ENCODE measurements around the gene CTBP2.

The CTBP2 gene

GRCh38 chr10:125043841-125044658, 116.3 kb downstream of the CTBP2 start:
- no peak overlapping the region for H3K27ac ChIP-seq (replicated peaks; ENCODE audit: low read length)

DNA sequence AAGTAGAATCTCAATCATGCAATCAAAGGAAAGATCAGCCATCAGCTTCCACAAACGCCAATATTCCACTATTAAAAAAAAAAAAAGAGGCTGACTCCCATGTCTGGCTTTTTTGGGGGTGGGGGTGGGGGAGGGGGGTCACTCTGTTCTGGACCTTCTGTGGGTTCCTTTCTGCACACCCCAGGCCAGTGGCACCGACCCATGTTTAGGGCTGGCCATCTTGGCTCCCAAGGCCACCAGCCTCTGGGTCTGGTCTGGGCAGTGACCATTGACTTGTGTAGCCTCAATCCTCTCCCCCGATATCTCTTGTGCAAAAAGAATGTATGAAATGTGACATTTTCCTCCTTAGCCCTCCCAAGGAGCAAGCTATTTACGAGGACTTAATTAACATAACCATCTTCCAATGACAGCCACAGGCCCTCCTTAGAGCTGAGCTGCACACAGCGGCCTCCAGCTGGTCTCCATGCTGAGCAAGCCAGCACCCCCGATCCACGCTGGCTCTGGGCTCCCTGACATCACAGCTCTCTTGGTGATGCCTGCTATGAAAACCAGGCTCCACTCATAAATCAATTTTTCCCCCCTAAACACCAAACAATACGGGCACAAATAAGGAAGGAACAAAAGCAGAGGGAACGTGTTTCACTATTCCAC, 118.4 kb downstream of the CTBP2 start:
- no peak overlapping the region for H3K27ac ChIP-seq (replicated peaks; ENCODE audit: low read length)

More at GRCh38 chr10:125043841-125044658, 116.3 kb downstream of the CTBP2 start:
- Histone ChIP-seq H2BK12ac (ENCODE audit: low read length) (no peak overlapping the region), H3K9ac (ENCODE audit: low read depth, low read length, poor library complexity) (no peak overlapping the region), H3K4ac (ENCODE audit: low read length) (no peak overlapping the region), H3K36me3 (replicated peaks in 1 of 2; ENCODE audit: control insufficient read depth in 2 of 2, insufficient read depth in 2 of 2, low read length in 2 of 2) (peaks cover 3 to 21% of the 10 kb centered on the region in 2 donors), H4K8ac (ENCODE audit: low read depth, low read length) (no peak overlapping the region), H3K4me2 (ENCODE audit: insufficient read depth, low read length, poor library complexity, severe bottlenecking) (no peak overlapping the region), H3K4me3 (ENCODE audit: low read length in 2 of 2) (peak overlapping the region in 1 of 2 donors; percentile 49), H3K23ac (ENCODE audit: low read depth, low read length, poor library complexity) (no peak overlapping the region), H3K9me3 (replicated peaks in 1 of 2; ENCODE audit: control insufficient read depth in 2 of 2, insufficient read depth in 1 of 2, low read depth in 1 of 2, low read length in 2 of 2) (no peaks in the 10 kb centered on the region), H2BK15ac (ENCODE audit: low read length) (no peak overlapping the region), H2AK5ac (ENCODE audit: low read depth, low read length) (no peak overlapping the region), H3K27me3 (ENCODE audit: control insufficient read depth in 3 of 3, insufficient read depth in 3 of 3, low read depth in 1 of 3, low read length in 3 of 3) (no peaks in the 10 kb centered on the region), H3K14ac (ENCODE audit: low read length) (no peak overlapping the region), H3K18ac (ENCODE audit: low read length) (peak overlapping the region; percentile 68), H2BK120ac (ENCODE audit: low read depth, low read length) (no peak overlapping the region), H3K79me1 (ENCODE audit: low read depth, low read length) (peaks cover 18% of the 10 kb centered on the region), H2BK5ac (ENCODE audit: low read length) (peak overlapping the region; percentile 54), H4K91ac (ENCODE audit: low read depth, low read length, poor library complexity) (peak overlapping the region; percentile 56), H2AFZ (ENCODE audit: low read length) (no peak overlapping the region), H3K4me1 (ENCODE audit: control insufficient read depth in 2 of 2, insufficient read depth in 1 of 2, low read depth in 1 of 2, low read length in 2 of 2) (peaks cover 7 to 27% of the 10 kb centered on the region in 2 donors)
- WGBS, 2 donors (ENCODE audit: extremely low coverage in 2 of 2, insufficient read length in 2 of 2, insufficient replicate concordance in 1 of 2) = no CpG with 5 or more reads among the region's 17 CpGs
- DNase-seq (ENCODE audit: low spot score) = no peak

GRCh38 chr10:125039354-125039769, 121.0 kb downstream of the CTBP2 start:
- Histone ChIP-seq H3K18ac (ENCODE audit: low read length) (no peak overlapping the region), H3K4me1 (ENCODE audit: control insufficient read depth in 2 of 2, insufficient read depth in 1 of 2, low read depth in 1 of 2, low read length in 2 of 2) (peaks cover 7 to 24% of the 10 kb centered on the region in 2 donors), H3K79me1 (ENCODE audit: low read depth, low read length) (peaks cover 12% of the 10 kb centered on the region), H3K4ac (ENCODE audit: low read length) (no peak overlapping the region), H2BK12ac (ENCODE audit: low read length) (peak overlapping the region; percentile 66), H2BK15ac (ENCODE audit: low read length) (no peak overlapping the region), H2BK5ac (ENCODE audit: low read length) (no peak overlapping the region), H3K23ac (ENCODE audit: low read depth, low read length, poor library complexity) (peak overlapping the region; percentile 31), H3K4me2 (ENCODE audit: insufficient read depth, low read length, poor library complexity, severe bottlenecking) (no peak overlapping the region), H3K9me3 (replicated peaks in 1 of 2; ENCODE audit: control insufficient read depth in 2 of 2, insufficient read depth in 1 of 2, low read depth in 1 of 2, low read length in 2 of 2) (no peaks in the 10 kb centered on the region), H4K91ac (ENCODE audit: low read depth, low read length, poor library complexity) (no peak overlapping the region), H3K36me3 (replicated peaks in 1 of 2; ENCODE audit: control insufficient read depth in 2 of 2, insufficient read depth in 2 of 2, low read length in 2 of 2) (peaks cover 5 to 64% of the 10 kb centered on the region in 2 donors), H4K8ac (ENCODE audit: low read depth, low read length) (no peak overlapping the region), H2BK120ac (ENCODE audit: low read depth, low read length) (no peak overlapping the region), H3K14ac (ENCODE audit: low read length) (peak overlapping the region; percentile 63), H3K27me3 (ENCODE audit: control insufficient read depth in 3 of 3, insufficient read depth in 3 of 3, low read depth in 1 of 3, low read length in 3 of 3) (no peaks in the 10 kb centered on the region), H3K4me3 (ENCODE audit: low read length in 2 of 2) (no peak overlapping the region), H3K9ac (ENCODE audit: low read depth, low read length, poor library complexity) (no peak overlapping the region), H3K27ac (replicated peaks; ENCODE audit: low read length) (no peak overlapping the region), H2AK5ac (ENCODE audit: low read depth, low read length) (peak overlapping the region; percentile 9), H2AFZ (ENCODE audit: low read length) (no peak overlapping the region)
- DNase-seq (ENCODE audit: low spot score) = no peak
- no CpG with 5 or more reads among the region's 15 CpGs for WGBS, 2 donors (ENCODE audit: extremely low coverage in 2 of 2, insufficient read length in 2 of 2, insufficient replicate concordance in 1 of 2)

More for the DNA sequence above, 118.4 kb downstream of the CTBP2 start:
- no peak overlapping the region for H3K4me2 ChIP-seq (ENCODE audit: insufficient read depth, low read length, poor library complexity, severe bottlenecking)
- H2AK5ac ChIP-seq (ENCODE audit: low read depth, low read length) = no peak overlapping the region
- H2BK15ac ChIP-seq (ENCODE audit: low read length) = no peak overlapping the region
- H4K91ac ChIP-seq (ENCODE audit: low read depth, low read length, poor library complexity) = no peak overlapping the region
- no peak overlapping the region for H4K8ac ChIP-seq (ENCODE audit: low read depth, low read length)
- H3K23ac ChIP-seq (ENCODE audit: low read depth, low read length, poor library complexity) = no peak overlapping the region
- H3K4me1 ChIP-seq (ENCODE audit: control insufficient read depth in 2 of 2, insufficient read depth in 1 of 2, low read depth in 1 of 2, low read length in 2 of 2) = peaks cover 2 to 24% of the 10 kb centered on the region in 2 donors
- no peak overlapping the region for H2BK5ac ChIP-seq (ENCODE audit: low read length)
- no peak overlapping the region for H2BK12ac ChIP-seq (ENCODE audit: low read length)
- H3K18ac ChIP-seq (ENCODE audit: low read length) = no peak overlapping the region
- H3K9me3 ChIP-seq (replicated peaks in 1 of 2; ENCODE audit: control insufficient read depth in 2 of 2, insufficient read depth in 1 of 2, low read depth in 1 of 2, low read length in 2 of 2) = no peaks in the 10 kb centered on the region
- H3K79me1 ChIP-seq (ENCODE audit: low read depth, low read length) = peaks cover 14% of the 10 kb centered on the region
- no peak overlapping the region for H2BK120ac ChIP-seq (ENCODE audit: low read depth, low read length)
- no peak for DNase-seq (ENCODE audit: low spot score)
- no peak overlapping the region for H3K9ac ChIP-seq (ENCODE audit: low read depth, low read length, poor library complexity)
- no peak overlapping the region for H3K14ac ChIP-seq (ENCODE audit: low read length)
- H2AFZ ChIP-seq (ENCODE audit: low read length) = no peak overlapping the region
- H3K27me3 ChIP-seq (ENCODE audit: control insufficient read depth in 3 of 3, insufficient read depth in 3 of 3, low read depth in 1 of 3, low read length in 3 of 3) = no peaks in the 10 kb centered on the region
- no peak overlapping the region for H3K4ac ChIP-seq (ENCODE audit: low read length)
- H3K4me3 ChIP-seq (ENCODE audit: low read length in 2 of 2) = no peak overlapping the region
- H3K36me3 ChIP-seq (replicated peaks in 1 of 2; ENCODE audit: control insufficient read depth in 2 of 2, insufficient read depth in 2 of 2, low read length in 2 of 2) = peaks cover 5 to 40% of the 10 kb centered on the region in 2 donors
- WGBS, 2 donors (ENCODE audit: extremely low coverage in 2 of 2, insufficient read length in 2 of 2, insufficient replicate concordance in 1 of 2) = no CpG with 5 or more reads among the region's 9 CpGs

DNA sequence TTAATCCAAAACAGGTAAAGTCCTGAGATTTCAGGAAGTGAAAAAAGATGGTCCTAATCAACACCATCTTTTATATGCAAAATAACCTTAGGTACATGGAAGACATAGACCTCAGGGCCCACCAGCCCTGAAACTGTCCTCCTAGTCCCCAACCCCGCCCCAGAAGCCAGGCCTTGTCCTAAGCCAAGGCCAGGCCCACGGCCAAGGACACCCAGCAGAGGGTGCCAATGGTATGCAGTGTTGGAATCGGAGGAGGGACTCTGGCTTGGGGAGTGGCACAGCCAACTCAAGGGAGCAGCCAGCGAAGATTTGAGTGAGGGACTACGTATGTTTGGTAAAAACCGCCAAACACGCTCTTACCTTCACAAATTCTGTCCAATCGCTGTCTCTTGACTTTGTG, 121.7 kb downstream of the CTBP2 start:
- Histone ChIP-seq H3K23ac (ENCODE audit: low read depth, low read length, poor library complexity) (no peak overlapping the region), H3K4ac (ENCODE audit: low read length) (no peak overlapping the region), H2BK5ac (ENCODE audit: low read length) (peak overlapping the region; percentile 43), H2BK120ac (ENCODE audit: low read depth, low read length) (no peak overlapping the region), H2AFZ (ENCODE audit: low read length) (no peak overlapping the region), H3K79me1 (ENCODE audit: low read depth, low read length) (peaks cover 8% of the 10 kb centered on the region), H2AK5ac (ENCODE audit: low read depth, low read length) (no peak overlapping the region), H3K4me3 (ENCODE audit: low read length in 2 of 2) (no peak overlapping the region), H3K4me1 (ENCODE audit: control insufficient read depth in 2 of 2, insufficient read depth in 1 of 2, low read depth in 1 of 2, low read length in 2 of 2) (peaks cover 7 to 20% of the 10 kb centered on the region in 2 donors), H3K18ac (ENCODE audit: low read length) (peak overlapping the region; percentile 21), H3K27me3 (ENCODE audit: control insufficient read depth in 3 of 3, insufficient read depth in 3 of 3, low read depth in 1 of 3, low read length in 3 of 3) (no peaks in the 10 kb centered on the region), H3K27ac (replicated peaks; ENCODE audit: low read length) (no peak overlapping the region), H3K9me3 (replicated peaks in 1 of 2; ENCODE audit: control insufficient read depth in 2 of 2, insufficient read depth in 1 of 2, low read depth in 1 of 2, low read length in 2 of 2) (no peaks in the 10 kb centered on the region), H3K36me3 (replicated peaks in 1 of 2; ENCODE audit: control insufficient read depth in 2 of 2, insufficient read depth in 2 of 2, low read length in 2 of 2) (peaks cover 2 to 58% of the 10 kb centered on the region in 2 donors), H2BK12ac (ENCODE audit: low read length) (no peak overlapping the region), H4K91ac (ENCODE audit: low read depth, low read length, poor library complexity) (no peak overlapping the region), H2BK15ac (ENCODE audit: low read length) (no peak overlapping the region), H3K4me2 (ENCODE audit: insufficient read depth, low read length, poor library complexity, severe bottlenecking) (no peak overlapping the region), H3K14ac (ENCODE audit: low read length) (no peak overlapping the region), H3K9ac (ENCODE audit: low read depth, low read length, poor library complexity) (no peak overlapping the region), H4K8ac (ENCODE audit: low read depth, low read length) (no peak overlapping the region)
- DNase-seq (ENCODE audit: low spot score) = no peak
- WGBS, 2 donors (ENCODE audit: extremely low coverage in 2 of 2, insufficient read length in 2 of 2, insufficient replicate concordance in 1 of 2) = no CpG with 5 or more reads among the region's 8 CpGs
